HepG2 (cell line): ENCODE measurements around the gene ARPC3. TPM values are rescaled to one million over a fixed set of nuclear protein-coding genes. Genes with fewer than 3 reads are reported as not detected.

Experiments
- AKAP8 ChIP-seq: sonication (generic); formaldehyde crosslinking; IDR thresholded peaks from 2 replicates; pipeline ENCODE4 v1.5.1; 2020; ENCODE audit warnings: mild to moderate bottlenecking, missing genetic modification reagents
- ATAD3A ChIP-seq: sonication (generic); formaldehyde crosslinking; IDR thresholded peaks from 2 replicates; pipeline ENCODE4 v1.4.0; 2020; ENCODE audit warnings: missing genetic modification reagents
- DRAP1 ChIP-seq: IDR thresholded peaks from 2 replicates; pipeline ENCODE4 v1.6.1; 2016; ENCODE audit warnings: missing genetic modification reagents, missing compliant biosample characterization
- FOXC1 ChIP-seq: sonication (generic); formaldehyde crosslinking; IDR thresholded peaks from 2 replicates; pipeline ENCODE4 v1.8.0; 2022; ENCODE audit warnings: mild to moderate bottlenecking, missing genetic modification reagents, borderline replicate concordance
- HCFC1 ChIP-seq: fragments of 150-350 bp; IDR thresholded peaks from 2 replicates; pipeline ENCODE4 v1.6.1; 2014; ENCODE audit warnings: low read depth, low read length
- ISX ChIP-seq: sonication (generic); formaldehyde crosslinking; conservative IDR thresholded peaks from 2 replicates; pipeline ENCODE4 v1.5.0; 2020; ENCODE audit warnings: missing genetic modification reagents
- KDM6A ChIP-seq: IDR thresholded peaks from 2 replicates; pipeline ENCODE4 v1.6.1; 2016; ENCODE audit warnings: low read depth
- KMT2A ChIP-seq: sonication (generic); formaldehyde crosslinking; IDR thresholded peaks from 2 replicates; pipeline ENCODE4 v1.4.0; 2020; ENCODE audit warnings: missing genetic modification reagents
- KMT2B ChIP-seq: IDR thresholded peaks from 2 replicates; pipeline ENCODE4 v1.6.1; 2016; ENCODE audit warnings: missing genetic modification reagents, missing compliant biosample characterization
- NR2F6 ChIP-seq, 2 experiments: IDR thresholded peaks; 2 replicates each; pipeline ENCODE4 v1.6.1; 2016; ENCODE audit warnings: antibody characterized with exemption in 1 of 2, mild to moderate bottlenecking in 1 of 2
- POLR2AphosphoS5 ChIP-seq: IDR thresholded peaks from 2 replicates; pipeline ENCODE4 v1.6.1; 2012; ENCODE audit warnings: low read depth, low read length
- THAP11 ChIP-seq: IDR thresholded peaks from 2 replicates; pipeline ENCODE4 v1.6.1; 2016; ENCODE audit warnings: missing biosample characterization, missing genetic modification reagents
- TIGD3 ChIP-seq: sonication (generic); formaldehyde crosslinking; IDR thresholded peaks from 2 replicates; pipeline ENCODE4 v1.5.1; 2020; ENCODE audit warnings: mild to moderate bottlenecking, missing genetic modification reagents, borderline replicate concordance
- TRIM24 ChIP-seq: sonication (generic); formaldehyde crosslinking; IDR thresholded peaks from 2 replicates; pipeline ENCODE4 v1.8.0; 2022; ENCODE audit warnings: mild to moderate bottlenecking, missing genetic modification reagents
- ZBTB1 ChIP-seq: sonication (generic); formaldehyde crosslinking; IDR thresholded peaks from 2 replicates; pipeline ENCODE4 v1.4.0; 2020; ENCODE audit warnings: missing genetic modification reagents, borderline replicate concordance
- ZFP90 ChIP-seq: sonication (generic); formaldehyde crosslinking; IDR thresholded peaks from 2 replicates; pipeline ENCODE4 v1.8.0; 2022; ENCODE audit warnings: missing genetic modification reagents, mild to moderate bottlenecking, inconsistent platforms, borderline replicate concordance
- ZFX ChIP-seq: sonication (generic); formaldehyde crosslinking; IDR thresholded peaks from 2 replicates; pipeline ENCODE4 v1.4.0; 2020; ENCODE audit warnings: mild to moderate bottlenecking, low read depth, missing genetic modification reagents, moderate library complexity
- ZGPAT ChIP-seq: IDR thresholded peaks from 2 replicates; pipeline ENCODE4 v1.6.1; 2016; ENCODE audit warnings: mild to moderate bottlenecking
- ZKSCAN5 ChIP-seq: sonication (generic); formaldehyde crosslinking; IDR thresholded peaks from 2 replicates; pipeline ENCODE4 v1.5.1; 2020; ENCODE audit warnings: mild to moderate bottlenecking, missing genetic modification reagents
- ZNF260 ChIP-seq: sonication (generic); formaldehyde crosslinking; IDR thresholded peaks from 2 replicates; pipeline ENCODE4 v1.4.0; 2020; ENCODE audit warnings: missing genetic modification reagents, low read depth, mild to moderate bottlenecking, borderline replicate concordance
- ZNF326 ChIP-seq: sonication (generic); formaldehyde crosslinking; IDR thresholded peaks from 2 replicates; pipeline ENCODE4 v1.4.0; 2020; ENCODE audit warnings: missing genetic modification reagents, borderline replicate concordance
- ZNF367 ChIP-seq: sonication (generic); formaldehyde crosslinking; IDR thresholded peaks from 2 replicates; pipeline ENCODE4 v1.4.0; 2020; ENCODE audit warnings: missing genetic modification reagents, borderline replicate concordance
- ZNF563 ChIP-seq: sonication (generic); formaldehyde crosslinking; IDR thresholded peaks from 2 replicates; pipeline ENCODE4 v1.8.0; 2022; ENCODE audit warnings: mild to moderate bottlenecking, moderate library complexity, missing genetic modification reagents
- ZNF737 ChIP-seq: sonication (generic); formaldehyde crosslinking; IDR thresholded peaks from 2 replicates; pipeline ENCODE4 v1.5.0; 2020; ENCODE audit warnings: missing genetic modification reagents, mild to moderate bottlenecking, borderline replicate concordance
- ZNF768 ChIP-seq: sonication (generic); formaldehyde crosslinking; IDR thresholded peaks from 2 replicates; pipeline ENCODE4 v1.4.0; 2020; ENCODE audit warnings: missing genetic modification reagents
- ZNF839 ChIP-seq: sonication (generic); formaldehyde crosslinking; IDR thresholded peaks from 2 replicates; pipeline ENCODE4 v1.4.0; 2020; ENCODE audit warnings: missing genetic modification reagents, mild to moderate bottlenecking, borderline replicate concordance
- ZNF879 ChIP-seq: sonication (generic); formaldehyde crosslinking; IDR thresholded peaks from 2 replicates; pipeline ENCODE4 v1.8.1; 2023; ENCODE audit warnings: missing genetic modification reagents
- polyA plus RNA-seq, 8 experiments: library from polyadenylated mRNA; depleted of rRNA in 3 of 8; stranded (reverse) in 7 of 8; unstranded in 1 of 8; fragments of >200 nt; fragmentation: Illumina TruSeq in 4 of 8; extraction: Trizol in 4 of 8; gene quantifications; 2 replicates each; pipeline versions ENCODE4 v1.2.1 to v1.2.3, GENCODE V29; 2011 to 2016; ENCODE audit warnings: low read depth in 4 of 8, missing spikeins in 1 of 8, mixed read lengths in 1 of 8; ENCODE audit not compliant: insufficient read depth in 1 of 8
- total RNA-seq, 5 experiments: library from RNA; depleted of rRNA; stranded (reverse); fragments of >200 nt; fragmentation: Illumina TruSeq; extraction: Trizol; gene quantifications; 2 replicates each; pipeline ENCODE4 v1.2.3, GENCODE V29; 2016; ENCODE audit warnings: low read depth in 1 of 5
- TF ChIP-seq, protein P1 (sequence below): sonication (generic); formaldehyde crosslinking; IDR thresholded peaks from 2 replicates; pipeline ENCODE4 v1.4.0; 2020; ENCODE audit warnings: mild to moderate bottlenecking, missing genetic modification reagents

ARPC3 gene
- total and polyA plus RNA-seq, 2 of the 13 experiments (the other 11 are each of a cell fraction or from before 2014, with no cell fraction given), result 32.7 to 234 TPM

DNA sequence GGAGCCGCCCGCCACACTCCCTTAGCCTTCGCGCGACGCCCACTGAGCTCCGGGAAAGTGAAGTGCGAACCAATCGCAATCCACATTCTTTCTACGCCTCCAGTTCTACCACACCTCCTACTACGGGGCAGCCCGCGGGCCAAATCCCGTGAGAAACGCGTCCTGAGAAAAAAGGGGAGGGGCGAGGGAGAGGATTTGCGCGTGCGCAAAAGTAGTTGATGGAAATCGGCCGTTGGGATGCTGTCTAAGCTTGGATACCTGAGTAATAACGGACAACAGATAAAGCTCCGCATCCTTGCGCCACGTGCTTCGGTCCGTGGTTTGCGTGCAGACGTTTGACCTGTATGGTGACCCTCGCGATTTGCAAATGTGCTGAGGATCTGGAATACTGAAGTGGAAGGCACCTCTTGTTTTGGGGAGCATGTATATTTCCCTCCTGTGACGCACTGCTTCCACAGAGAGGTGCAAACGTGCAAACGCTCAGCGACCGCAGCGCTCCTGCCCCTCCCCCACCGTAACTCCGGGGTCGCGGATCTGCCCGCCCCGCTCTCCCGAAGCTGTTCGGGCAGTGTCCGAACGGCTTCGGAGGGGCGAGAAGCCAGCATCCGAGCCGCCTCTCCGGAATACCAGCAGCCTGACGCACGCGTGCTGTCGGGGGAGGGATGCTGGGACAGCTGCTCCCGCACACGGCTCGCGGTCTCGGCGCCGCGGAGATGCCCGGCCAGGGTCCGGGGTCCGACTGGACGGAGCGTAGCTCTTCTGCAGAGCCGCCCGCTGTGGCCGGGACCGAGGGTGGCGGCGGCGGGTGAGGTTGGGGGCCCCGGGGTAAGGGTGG lies 18.3 kb upstream of the ARPC3 start, which contains the start of the genes FAM216A and GPN3 (continued):
- TF ChIP-seq DRAP1, result peak; percentile 88
- TF ChIP-seq HCFC1, result no peak
- peak; percentile 83 for TF ChIP-seq POLR2AphosphoS5
- 0 out of 2 replicates have a peak, but pooled peaks have one; percentile 23 for TF ChIP-seq ISX (CRISPR knock-in tag)
- peak; percentile 93 for TF ChIP-seq KMT2B (CRISPR knock-in tag)
- no peak for TF ChIP-seq ZBTB1 (CRISPR knock-in tag)
- no peak for TF ChIP-seq AKAP8
- no peak for TF ChIP-seq ZFX
- peak; percentile 88; the same call in 1 of the 2 replicates for TF ChIP-seq ZNF879 (CRISPR knock-in tag)
- no peak for TF ChIP-seq TRIM24 (CRISPR knock-in tag)
- TF ChIP-seq KMT2A (CRISPR knock-in tag), result peak; percentile 77
- no peak for TF ChIP-seq ZNF737
- no peak for TF ChIP-seq KDM6A (CRISPR knock-in tag)
- TF ChIP-seq ZNF563, result peak; percentile 12; the same call in 1 of the 2 replicates
- 0 out of 2 replicates have a peak, but pooled peaks have one; percentile 54 for TF ChIP-seq ZNF367 (CRISPR knock-in tag)
- 0 out of 2 replicates have a peak, but pooled peaks have one; percentile 6 for TF ChIP-seq ZKSCAN5 (CRISPR knock-in tag)
- no peak for TF ChIP-seq ZNF839 (CRISPR knock-in tag)
- TF ChIP-seq ZFP90 (CRISPR knock-in tag), result peak; percentile 82
- TF ChIP-seq ZNF260 (CRISPR knock-in tag), result no peak
- TF ChIP-seq FOXC1 (CRISPR knock-in tag), result 0 out of 2 replicates have a peak, but pooled peaks have one; percentile 45
- no peak; the same call in 1 of the 2 replicates for TF ChIP-seq ZNF768
- TF ChIP-seq ATAD3A (CRISPR knock-in tag), result no peak
- TF ChIP-seq NR2F6 (IDR thresholded peaks at IDR 0.05), result no peak; the same call in none of the 2 replicates
- no peak; the same call in none of the 2 replicates for TF ChIP-seq NR2F6 (CRISPR knock-in tag; IDR thresholded peaks at IDR 0.05)
- TF ChIP-seq THAP11 (CRISPR knock-in tag), result peak; percentile 92
- TF ChIP-seq ZGPAT, result peak; percentile 78
- TF ChIP-seq TIGD3 (CRISPR knock-in tag), result no peak
- TF ChIP-seq ZNF326, result no peak
- TF ChIP-seq, protein P1, sequence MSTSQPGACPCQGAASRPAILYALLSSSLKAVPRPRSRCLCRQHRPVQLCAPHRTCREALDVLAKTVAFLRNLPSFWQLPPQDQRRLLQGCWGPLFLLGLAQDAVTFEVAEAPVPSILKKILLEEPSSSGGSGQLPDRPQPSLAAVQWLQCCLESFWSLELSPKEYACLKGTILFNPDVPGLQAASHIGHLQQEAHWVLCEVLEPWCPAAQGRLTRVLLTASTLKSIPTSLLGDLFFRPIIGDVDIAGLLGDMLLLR (CRISPR knock-in tag), result no peak
